Nephron (organoid): ENCODE measurements around the gene PPHLN1.

ENCODE experiments used
- H3K27ac Mint-ChIP-seq, 3 experiments: 2 replicates each; pipeline ENCODE4 v1.8.0; 2020; ENCODE audit warnings: mixed read lengths in 3 of 3, mild to moderate bottlenecking in 2 of 3, moderate library complexity in 1 of 3
- H3K27me3 Mint-ChIP-seq: 2 replicates; pipeline ENCODE4 v1.8.0; 2021; ENCODE audit warnings: low read depth, mild to moderate bottlenecking, moderate library complexity, mixed read lengths
- H3K36me3 Mint-ChIP-seq: 2 replicates; pipeline ENCODE4 v1.8.0; 2020; ENCODE audit warnings: low read depth, mixed read lengths
- H3K4me1 Mint-ChIP-seq: 2 replicates; pipeline ENCODE4 v1.8.0; 2020; ENCODE audit warnings: mixed read lengths
- H3K4me3 Mint-ChIP-seq, 3 experiments: 2 replicates each; pipeline ENCODE4 v1.8.0; 2020; ENCODE audit warnings: mild to moderate bottlenecking in 3 of 3, mixed read lengths in 3 of 3, moderate library complexity in 2 of 3
- H3K9me3 Mint-ChIP-seq: 2 replicates; pipeline ENCODE4 v1.8.0; 2020; ENCODE audit warnings: mixed read lengths
- TF ChIP-seq, protein P1 (sequence below), 3 experiments: fragments of 200-600 bp; sonication (generic); IDR thresholded peaks; one replicate each; pipeline ENCODE4 v1.5.0; 2021; ENCODE audit warnings: antibody characterized with exemption in 3 of 3; ENCODE audit not compliant: unreplicated experiment in 3 of 3

Gene PPHLN1

DNA sequence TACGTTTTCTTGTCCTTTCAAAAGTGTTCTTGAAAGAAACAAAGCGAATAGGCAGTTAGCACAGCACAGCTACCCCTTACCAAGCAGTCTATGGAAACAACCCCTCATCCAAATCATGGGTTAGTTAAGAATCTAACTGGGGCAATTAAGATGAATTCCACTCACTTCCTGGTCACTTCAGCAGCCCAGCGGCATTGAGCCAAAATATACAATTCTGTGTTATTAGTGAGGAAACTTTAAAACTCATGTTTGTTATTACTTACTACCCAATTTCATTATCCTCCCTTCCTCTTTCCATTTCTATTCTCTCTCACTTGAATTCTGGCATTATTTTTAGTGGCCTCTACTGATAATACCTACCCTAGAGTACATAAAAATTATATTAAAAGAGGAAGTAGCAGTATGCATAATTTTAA lies 121.4 kb downstream of the PPHLN1 start:
- no peaks in the 10 kb centered on the region for H3K27me3 Mint-ChIP-seq
- peaks cover 89% of the 10 kb centered on the region for H3K36me3 Mint-ChIP-seq
- H3K9me3 Mint-ChIP-seq: peaks cover 13% of the 10 kb centered on the region
- H3K27ac Mint-ChIP-seq: peak overlapping the region; percentile 5 to 39 (median 31)
- no peak overlapping the region for H3K4me3 Mint-ChIP-seq
- peaks cover 9% of the 10 kb centered on the region for H3K4me1 Mint-ChIP-seq
- TF ChIP-seq, protein P1, sequence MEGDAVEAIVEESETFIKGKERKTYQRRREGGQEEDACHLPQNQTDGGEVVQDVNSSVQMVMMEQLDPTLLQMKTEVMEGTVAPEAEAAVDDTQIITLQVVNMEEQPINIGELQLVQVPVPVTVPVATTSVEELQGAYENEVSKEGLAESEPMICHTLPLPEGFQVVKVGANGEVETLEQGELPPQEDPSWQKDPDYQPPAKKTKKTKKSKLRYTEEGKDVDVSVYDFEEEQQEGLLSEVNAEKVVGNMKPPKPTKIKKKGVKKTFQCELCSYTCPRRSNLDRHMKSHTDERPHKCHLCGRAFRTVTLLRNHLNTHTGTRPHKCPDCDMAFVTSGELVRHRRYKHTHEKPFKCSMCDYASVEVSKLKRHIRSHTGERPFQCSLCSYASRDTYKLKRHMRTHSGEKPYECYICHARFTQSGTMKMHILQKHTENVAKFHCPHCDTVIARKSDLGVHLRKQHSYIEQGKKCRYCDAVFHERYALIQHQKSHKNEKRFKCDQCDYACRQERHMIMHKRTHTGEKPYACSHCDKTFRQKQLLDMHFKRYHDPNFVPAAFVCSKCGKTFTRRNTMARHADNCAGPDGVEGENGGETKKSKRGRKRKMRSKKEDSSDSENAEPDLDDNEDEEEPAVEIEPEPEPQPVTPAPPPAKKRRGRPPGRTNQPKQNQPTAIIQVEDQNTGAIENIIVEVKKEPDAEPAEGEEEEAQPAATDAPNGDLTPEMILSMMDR (IDR thresholded peaks at IDR 0.05; ENCODE audit: unreplicated experiment in 3 of 3): no peak

DNA sequence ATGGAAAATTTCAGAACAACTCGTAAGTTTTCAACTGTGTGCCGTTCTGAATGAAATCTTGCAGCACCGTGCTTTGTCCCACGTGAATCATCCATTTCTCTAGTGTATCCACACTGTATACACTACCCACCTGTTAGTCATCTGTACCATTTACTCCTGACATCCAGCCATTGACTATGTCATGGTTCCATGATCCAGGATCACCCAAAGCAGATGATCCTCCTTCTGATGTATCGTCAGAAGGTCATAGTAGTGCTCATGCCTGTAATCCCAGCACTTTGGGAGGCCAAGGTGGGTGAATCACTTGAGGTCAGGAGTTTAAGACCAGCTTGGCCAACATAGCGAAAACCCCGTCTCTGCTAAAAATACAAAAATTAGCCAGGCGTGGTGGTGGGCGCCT lies 122.9 kb downstream of the PPHLN1 start:
- Mint-ChIP-seq H3K4me3 (no peak overlapping the region), H3K27me3 (no peaks in the 10 kb centered on the region), H3K9me3 (peaks cover 10% of the 10 kb centered on the region), H3K36me3 (peaks cover 75% of the 10 kb centered on the region), H3K4me1 (peaks cover 9% of the 10 kb centered on the region), H3K27ac (peak overlapping the region in 1 of 3 experiments; percentile 19)
- TF ChIP-seq, protein P1 (IDR thresholded peaks at IDR 0.05; ENCODE audit: unreplicated experiment in 3 of 3): no peak

DNA sequence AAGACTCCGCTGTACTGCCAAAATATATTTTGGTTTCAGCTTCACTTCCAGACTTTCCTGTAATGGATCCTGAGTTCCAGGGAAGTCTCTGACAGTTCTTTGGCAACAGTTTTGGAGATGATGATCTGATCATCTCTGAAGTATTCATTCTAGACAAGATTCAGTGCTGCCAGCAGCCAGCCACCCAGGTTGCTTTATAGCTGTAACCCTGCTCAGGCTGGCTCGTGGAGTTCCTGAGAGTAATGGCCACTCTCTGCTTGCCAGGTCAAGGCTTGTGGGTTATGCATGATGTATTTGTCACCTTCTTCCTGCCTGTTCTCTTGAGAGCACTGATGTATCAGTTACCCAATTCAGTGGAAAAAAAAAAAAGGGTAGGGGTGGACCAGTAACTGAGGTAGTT lies 124.3 kb downstream of the PPHLN1 start:
- TF ChIP-seq, protein P1 (IDR thresholded peaks at IDR 0.05; ENCODE audit: unreplicated experiment in 3 of 3): no peak
- Mint-ChIP-seq H3K9me3 (peaks cover 3% of the 10 kb centered on the region), H3K4me1 (peaks cover 9% of the 10 kb centered on the region), H3K27me3 (no peaks in the 10 kb centered on the region), H3K36me3 (peaks cover 65% of the 10 kb centered on the region), H3K4me3 (no peak overlapping the region), H3K27ac (peak overlapping the region in 2 of 3 experiments; percentile 16 to 44)

DNA sequence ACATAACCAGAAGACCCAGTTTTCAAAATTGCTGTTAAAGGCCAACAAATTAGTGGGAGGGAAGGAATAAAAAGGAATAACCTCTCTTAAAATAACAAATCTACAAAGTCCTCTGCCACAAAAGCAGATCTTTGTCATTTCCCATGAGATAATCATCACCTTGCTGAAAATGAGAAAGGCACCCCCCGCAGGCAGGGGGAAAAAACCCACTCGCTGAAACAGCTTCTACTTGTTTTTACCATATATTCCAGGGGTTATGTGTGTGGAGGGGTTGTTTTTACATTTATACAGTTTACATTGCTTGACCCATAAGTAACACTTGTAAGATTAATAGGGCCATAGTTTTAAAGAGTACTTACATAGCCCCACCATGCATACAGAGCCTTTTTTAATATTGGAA lies 132.6 kb downstream of the PPHLN1 start:
- Mint-ChIP-seq H3K36me3 (peaks cover 69% of the 10 kb centered on the region), H3K9me3 (no peaks in the 10 kb centered on the region), H3K4me3 (no peak overlapping the region), H3K4me1 (peaks cover 7% of the 10 kb centered on the region), H3K27me3 (no peaks in the 10 kb centered on the region), H3K27ac (no peak overlapping the region)
- TF ChIP-seq, protein P1 (IDR thresholded peaks at IDR 0.05; ENCODE audit: unreplicated experiment in 3 of 3): no peak

DNA sequence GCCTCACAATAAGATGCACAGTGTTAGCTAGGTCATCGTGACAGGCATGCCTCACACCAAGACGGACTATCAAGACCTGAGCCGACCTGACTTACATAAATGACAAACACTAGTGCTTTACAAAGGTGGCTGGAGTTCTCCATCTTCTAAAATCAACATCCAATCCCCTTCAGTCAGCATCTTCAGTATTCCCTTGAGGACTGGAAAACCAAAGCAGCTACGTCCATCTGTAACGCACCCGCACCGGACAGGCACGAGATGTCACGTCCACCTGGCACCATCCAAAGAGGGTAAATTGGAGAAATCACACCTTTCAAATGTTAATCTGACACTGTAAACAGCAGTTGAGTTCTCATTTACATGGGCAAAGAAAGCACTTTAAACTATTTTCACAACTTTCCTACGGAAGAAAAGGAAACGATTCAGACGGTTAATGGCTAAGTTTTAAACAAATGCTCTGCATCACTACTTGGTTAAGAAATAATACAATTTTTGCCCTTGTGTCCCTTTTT lies 133.4 kb downstream of the PPHLN1 start:
- no peaks in the 10 kb centered on the region for H3K27me3 Mint-ChIP-seq
- no peak overlapping the region for H3K27ac Mint-ChIP-seq
- no peaks in the 10 kb centered on the region for H3K9me3 Mint-ChIP-seq
- H3K36me3 Mint-ChIP-seq: peaks cover 77% of the 10 kb centered on the region
- TF ChIP-seq, protein P1 (IDR thresholded peaks at IDR 0.05; ENCODE audit: unreplicated experiment in 3 of 3): no peak
- H3K4me1 Mint-ChIP-seq: peaks cover 7% of the 10 kb centered on the region
- no peak overlapping the region for H3K4me3 Mint-ChIP-seq

DNA sequence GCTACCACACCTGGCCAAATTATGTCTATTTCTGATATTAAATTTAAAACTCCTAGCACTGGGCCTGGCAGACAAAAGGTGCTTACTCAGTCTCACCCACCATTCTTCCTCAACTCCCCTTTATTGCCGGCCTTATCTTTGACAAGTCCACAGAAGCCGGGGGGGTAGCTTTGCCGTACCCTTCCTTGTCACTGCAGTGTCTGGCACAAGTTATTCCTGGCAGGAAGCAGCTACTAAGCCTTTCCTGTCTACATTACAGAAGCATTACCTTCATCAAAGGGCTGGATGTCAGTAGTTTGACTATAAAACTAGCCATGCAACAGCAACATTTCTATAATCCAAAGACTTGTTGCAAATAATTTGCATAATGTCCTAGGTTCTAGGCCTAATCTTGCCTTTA lies 136.5 kb downstream of the PPHLN1 start:
- Mint-ChIP-seq H3K27ac (no peak overlapping the region), H3K36me3 (peaks cover 86% of the 10 kb centered on the region), H3K4me1 (peaks cover 6% of the 10 kb centered on the region), H3K9me3 (no peaks in the 10 kb centered on the region), H3K27me3 (no peaks in the 10 kb centered on the region), H3K4me3 (no peak overlapping the region)
- TF ChIP-seq, protein P1 (IDR thresholded peaks at IDR 0.05; ENCODE audit: unreplicated experiment in 3 of 3): no peak
